HEK293 (cell line): ENCODE data around the gene TTC23.

Experiments
- GFI1B ChIP-seq: fragments of 450-650 bp; formaldehyde crosslinking; IDR thresholded peaks from 2 replicates; pipeline ENCODE4 v1.5.1; 2016; ENCODE audit warnings: missing biosample characterization, missing genetic modification characterization
- KLF10 ChIP-seq: fragments of 450-650 bp; IDR thresholded peaks from 2 replicates; pipeline ENCODE4 v1.5.1; 2018; ENCODE audit warnings: missing biosample characterization, mild to moderate bottlenecking, missing genetic modification characterization
- RBAK ChIP-seq: fragments of 450-650 bp; formaldehyde crosslinking; IDR thresholded peaks from 2 replicates; pipeline ENCODE4 v1.5.1; 2016; ENCODE audit warnings: missing biosample characterization, missing genetic modification characterization
- ZBTB20 ChIP-seq: fragments of 450-650 bp; formaldehyde crosslinking; IDR thresholded peaks from 2 replicates; pipeline ENCODE4 v1.5.1; 2016; ENCODE audit warnings: missing biosample characterization, missing genetic modification characterization
- ZNF114 ChIP-seq: fragments of 450-650 bp; formaldehyde crosslinking; IDR thresholded peaks from 2 replicates; pipeline ENCODE4 v1.5.0; 2017; ENCODE audit warnings: missing biosample characterization, missing genetic modification characterization
- ZNF174 ChIP-seq: fragments of 450-650 bp; formaldehyde crosslinking; IDR thresholded peaks from 2 replicates; pipeline ENCODE4 v1.5.0; 2017; ENCODE audit warnings: missing biosample characterization, mild to moderate bottlenecking, missing genetic modification characterization
- ZNF24 ChIP-seq: fragments of 450-650 bp; formaldehyde crosslinking; IDR thresholded peaks from 2 replicates; pipeline ENCODE4 v1.5.1; 2016; ENCODE audit warnings: missing biosample characterization, missing genetic modification characterization
- ZNF302 ChIP-seq: fragments of 450-650 bp; formaldehyde crosslinking; IDR thresholded peaks from 2 replicates; pipeline ENCODE4 v1.5.1; 2016; ENCODE audit warnings: missing biosample characterization, missing genetic modification characterization, low read depth
- ZNF48 ChIP-seq: fragments of 450-650 bp; formaldehyde crosslinking; IDR thresholded peaks from 2 replicates; pipeline ENCODE4 v1.5.1; 2016; ENCODE audit warnings: missing biosample characterization, missing genetic modification characterization
- ZNF510 ChIP-seq: fragments of 450-650 bp; formaldehyde crosslinking; IDR thresholded peaks from 2 replicates; pipeline ENCODE4 v1.5.1; 2018; ENCODE audit warnings: mild to moderate bottlenecking, missing genetic modification characterization, missing biosample characterization; ENCODE audit not compliant: insufficient replicate concordance
- ZNF530 ChIP-seq: fragments of 450-650 bp; formaldehyde crosslinking; IDR thresholded peaks from 2 replicates; pipeline ENCODE4 v1.5.1; 2016; ENCODE audit warnings: low read depth, missing biosample characterization, missing genetic modification characterization
- ZNF777 ChIP-seq: fragments of 450-650 bp; formaldehyde crosslinking; IDR thresholded peaks from 2 replicates; pipeline ENCODE4 v1.5.1; 2017; ENCODE audit warnings: missing biosample characterization, missing genetic modification characterization, borderline replicate concordance
- ZSCAN16 ChIP-seq: fragments of 450-650 bp; formaldehyde crosslinking; IDR thresholded peaks from 2 replicates; pipeline ENCODE4 v1.5.1; 2016; ENCODE audit warnings: missing biosample characterization, missing genetic modification characterization
- TF ChIP-seq, protein P1 (sequence below): fragments of 450-650 bp; formaldehyde crosslinking; IDR thresholded peaks from 2 replicates; pipeline ENCODE4 v1.5.1; 2016; ENCODE audit warnings: missing biosample characterization, missing genetic modification characterization

DNA sequence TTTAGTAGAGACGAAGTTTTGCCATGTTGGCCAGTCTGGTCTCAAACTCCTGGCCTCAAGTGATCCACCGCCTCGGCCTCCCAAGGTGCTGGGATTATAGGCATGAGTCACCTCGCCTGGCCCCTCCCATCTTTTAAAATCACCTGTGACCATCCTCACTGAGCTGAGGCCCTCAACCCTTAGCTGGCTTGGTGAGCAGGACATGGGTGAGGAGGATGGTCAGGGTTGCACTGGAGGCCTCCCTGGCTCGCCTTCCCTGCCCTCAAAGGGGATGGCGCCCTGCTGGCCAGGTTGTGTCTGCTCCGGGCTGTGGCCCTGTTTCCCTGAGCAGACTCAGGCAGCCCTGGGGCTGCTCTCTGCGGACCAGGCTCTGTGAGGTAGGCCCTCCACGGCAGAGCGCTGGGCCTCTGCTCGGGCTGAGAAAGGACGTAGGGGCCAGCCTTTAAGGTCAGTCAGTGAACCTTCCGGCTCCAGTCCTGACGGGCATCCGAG, 110.8 kb downstream of the TTC23 start:
- TF ChIP-seq, protein P1, sequence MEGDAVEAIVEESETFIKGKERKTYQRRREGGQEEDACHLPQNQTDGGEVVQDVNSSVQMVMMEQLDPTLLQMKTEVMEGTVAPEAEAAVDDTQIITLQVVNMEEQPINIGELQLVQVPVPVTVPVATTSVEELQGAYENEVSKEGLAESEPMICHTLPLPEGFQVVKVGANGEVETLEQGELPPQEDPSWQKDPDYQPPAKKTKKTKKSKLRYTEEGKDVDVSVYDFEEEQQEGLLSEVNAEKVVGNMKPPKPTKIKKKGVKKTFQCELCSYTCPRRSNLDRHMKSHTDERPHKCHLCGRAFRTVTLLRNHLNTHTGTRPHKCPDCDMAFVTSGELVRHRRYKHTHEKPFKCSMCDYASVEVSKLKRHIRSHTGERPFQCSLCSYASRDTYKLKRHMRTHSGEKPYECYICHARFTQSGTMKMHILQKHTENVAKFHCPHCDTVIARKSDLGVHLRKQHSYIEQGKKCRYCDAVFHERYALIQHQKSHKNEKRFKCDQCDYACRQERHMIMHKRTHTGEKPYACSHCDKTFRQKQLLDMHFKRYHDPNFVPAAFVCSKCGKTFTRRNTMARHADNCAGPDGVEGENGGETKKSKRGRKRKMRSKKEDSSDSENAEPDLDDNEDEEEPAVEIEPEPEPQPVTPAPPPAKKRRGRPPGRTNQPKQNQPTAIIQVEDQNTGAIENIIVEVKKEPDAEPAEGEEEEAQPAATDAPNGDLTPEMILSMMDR (tag by site-specific recombination) = no peak
- TF ChIP-seq RBAK (tag by site-specific recombination) = no peak
- TF ChIP-seq ZNF530 (tag by site-specific recombination) = no peak
- TF ChIP-seq ZNF777 (tag by site-specific recombination) = no peak
- no peak for TF ChIP-seq ZNF510 (tag by site-specific recombination)
- no peak for TF ChIP-seq ZNF114 (tag by site-specific recombination)
- TF ChIP-seq ZBTB20 (tag by site-specific recombination) = no peak
- TF ChIP-seq ZNF24 (tag by site-specific recombination) = no peak
- no peak for TF ChIP-seq ZNF302 (tag by site-specific recombination)
- no peak for TF ChIP-seq ZSCAN16 (tag by site-specific recombination)
- TF ChIP-seq GFI1B (tag by site-specific recombination) = no peak
- TF ChIP-seq KLF10 = no peak
- no peak for TF ChIP-seq ZNF174 (tag by site-specific recombination)
- no peak for TF ChIP-seq ZNF48
